Activated T-helper 1 cell treated with anti-CD3 and anti-CD28 coated beads, Interleukin-12 subunit alpha, Interleukin-12 subunit beta, Interleukin-2, Interleukin-4 antibody, amounts not matched to agents 30 ng/mL and 10 ng/mL and 1 ng/mL, durations not matched to agents 14 hours and 24 hours and 36 hours (primary cell): ENCODE results near the gene IFFO2. TPM values are rescaled to one million over a fixed set of nuclear protein-coding genes. Genes with fewer than 3 reads are reported as not detected.

Source experiments
- DNase-seq: peaks from one replicate; pipeline ENCODE4 v3.0.0; 2021; ENCODE audit warnings: low spot score
- H3K27ac Mint-ChIP-seq: one replicate; pipeline ENCODE4 v1.8.0; 2021; ENCODE audit warnings: mild to moderate bottlenecking, mixed read lengths
- H3K27me3 Mint-ChIP-seq: one replicate; pipeline ENCODE4 v1.8.0; 2022; ENCODE audit warnings: mild to moderate bottlenecking, moderate library complexity, mixed read lengths; ENCODE audit not compliant: insufficient read depth
- H3K36me3 Mint-ChIP-seq: one replicate; pipeline ENCODE4 v1.8.0; 2021; ENCODE audit warnings: low read depth, mixed read lengths
- H3K4me1 Mint-ChIP-seq: one replicate; pipeline ENCODE4 v1.8.0; 2021; ENCODE audit warnings: low read depth, mixed read lengths
- H3K4me3 Mint-ChIP-seq: one replicate; pipeline ENCODE4 v1.8.0; 2021; ENCODE audit warnings: mild to moderate bottlenecking, moderate library complexity, mixed read lengths
- H3K9me3 Mint-ChIP-seq: one replicate; pipeline ENCODE4 v1.8.0; 2021; ENCODE audit warnings: mixed read lengths
- intact Hi-C: fragments of 100-400 bp; cut with micrococcal nuclease; formaldehyde crosslinking; loops from one replicate; pipeline ENCODE4 v1.15.1; 2024
- total RNA-seq: library from RNA; stranded (reverse); gene quantifications from 2 replicates; pipeline ENCODE4 v1.2.3, GENCODE V29; 2022

The IFFO2 gene
- total RNA-seq, 1 donor from 2014 or later, result 31.8 TPM

- Mint-ChIP-seq H3K27me3 (peaks cover 8% of the 10 kb centered on the region), H3K4me3 (no peak overlapping the region), H3K4me1 (no peaks in the 10 kb centered on the region), H3K36me3 (no peaks in the 10 kb centered on the region), H3K9me3 (no peaks in the 10 kb centered on the region), H3K27ac (no peak overlapping the region)
- intact Hi-C loops, result no loop called here
- DNase-seq, result no peak
Observed at GRCh38 chr1:18861590-18861989, 94.9 kb downstream of the IFFO2 start.

GRCh38 chr1:18861082-18861481, 95.4 kb downstream of the IFFO2 start:
- Mint-ChIP-seq H3K4me1 (no peaks in the 10 kb centered on the region), H3K27ac (no peak overlapping the region)

GRCh38 chr1:18859560-18859959, 96.9 kb downstream of the IFFO2 start, which contains the start of gene TAS1R2:
TSS of gene TAS1R2 (minus strand) at chr1:18859660. CDS start at chr1:18859660, 0 bp downstream.
- H3K36me3 Mint-ChIP-seq, result no peaks in the 10 kb centered on the region
- H3K27me3 Mint-ChIP-seq, result peaks cover 4% of the 10 kb centered on the region
- DNase-seq, result no peak
- no peaks in the 10 kb centered on the region for H3K9me3 Mint-ChIP-seq
- H3K27ac Mint-ChIP-seq, result no peak within 1 kb of the TSS
- no peak within 1 kb of the TSS for H3K4me3 Mint-ChIP-seq
- H3K4me1 Mint-ChIP-seq, result no peaks in the 10 kb centered on the region
- intact Hi-C loops, result no loop called here

More at GRCh38 chr1:18861082-18861481, 95.4 kb downstream of the IFFO2 start:
- no peaks in the 10 kb centered on the region for H3K9me3 Mint-ChIP-seq
- DNase-seq, result no peak
- no peaks in the 10 kb centered on the region for H3K36me3 Mint-ChIP-seq
- peaks cover 4% of the 10 kb centered on the region for H3K27me3 Mint-ChIP-seq
- H3K4me3 Mint-ChIP-seq, result no peak overlapping the region
- intact Hi-C loops, result no loop called here

GRCh38 chr1:18858070-18858688, 98.3 kb downstream of the IFFO2 start:
- no peak overlapping the region for H3K4me3 Mint-ChIP-seq
- no peaks in the 10 kb centered on the region for H3K4me1 Mint-ChIP-seq
- intact Hi-C loops, result no loop called here
- no peaks in the 10 kb centered on the region for H3K9me3 Mint-ChIP-seq
- no peak for DNase-seq
- H3K27me3 Mint-ChIP-seq, result peaks cover 4% of the 10 kb centered on the region
- no peaks in the 10 kb centered on the region for H3K36me3 Mint-ChIP-seq
- no peak overlapping the region for H3K27ac Mint-ChIP-seq

GRCh38 chr1:18856435-18856834, 100.0 kb downstream of the IFFO2 start:
- no peaks in the 10 kb centered on the region for H3K36me3 Mint-ChIP-seq
- intact Hi-C loops, result no loop called here
- H3K4me3 Mint-ChIP-seq, result no peak overlapping the region
- H3K27me3 Mint-ChIP-seq, result no peaks in the 10 kb centered on the region
- no peak overlapping the region for H3K27ac Mint-ChIP-seq
- no peaks in the 10 kb centered on the region for H3K4me1 Mint-ChIP-seq
- H3K9me3 Mint-ChIP-seq, result no peaks in the 10 kb centered on the region
- DNase-seq, result no peak

- no peak overlapping the region for H3K4me3 Mint-ChIP-seq
- no peak for DNase-seq
- no peaks in the 10 kb centered on the region for H3K9me3 Mint-ChIP-seq
- H3K27me3 Mint-ChIP-seq, result no peaks in the 10 kb centered on the region
- no peak overlapping the region for H3K27ac Mint-ChIP-seq
- intact Hi-C loops, result no loop called here
- H3K4me1 Mint-ChIP-seq, result no peaks in the 10 kb centered on the region
- no peaks in the 10 kb centered on the region for H3K36me3 Mint-ChIP-seq
Observed at GRCh38 chr1:18855573-18855972, 100.9 kb downstream of the IFFO2 start.

GRCh38 chr1:18854331-18855025, 102.0 kb downstream of the IFFO2 start:
- H3K27me3 Mint-ChIP-seq, result no peaks in the 10 kb centered on the region
- no peak overlapping the region for H3K27ac Mint-ChIP-seq
- no peaks in the 10 kb centered on the region for H3K4me1 Mint-ChIP-seq
- DNase-seq, result no peak
- no peaks in the 10 kb centered on the region for H3K9me3 Mint-ChIP-seq
- H3K4me3 Mint-ChIP-seq, result no peak overlapping the region
- intact Hi-C loops, result no loop called here
- no peaks in the 10 kb centered on the region for H3K36me3 Mint-ChIP-seq

Other genes starting within 250 kb of the IFFO2 start
- gene TAS1R2, start 97.0 kb downstream of the IFFO2 start, total RNA-seq, result not detected in 2 replicates
- gene ALDH4A1, start 54.1 kb downstream of the IFFO2 start, total RNA-seq, result 3.9 and 4.4 TPM in 2 replicates